ENCODE data around the gene TMEM176B.

GRCh38 chr7:150748376-150748775, 51.8 kb downstream of the TMEM176B start:
- TF ChIP-seq CTCF (IDR thresholded peaks at IDR 0.05) (no peak), POLR2A (IDR thresholded peaks at IDR 0.05) (no peak)

All from testis (tissue), 2 donors.